ENCODE data around the gene KCTD6. TPM values are rescaled to one million over a fixed set of nuclear protein-coding genes. Genes with fewer than 3 reads are reported as not detected.
A peak's percentile ranks its signal among the peaks of the same experiment; 100 is the strongest.
"Not testable (repeated sequence)": the region's sequence is repeated elsewhere in the genome, so short reads cannot be mapped to it uniquely, and the experiment has no call there.

Gene KCTD6
- total and polyA plus RNA-seq, 8 donors, result 5.4 to 16.7 (median 11.3) TPM; not detected in 2

GRCh38 chr3:58521917-58522631, 30.2 kb downstream of the KCTD6 start:
- Histone ChIP-seq H3K27ac (no peak overlapping the region), H3K4me1 (peaks cover 0 to 10% (median 0%) of the 10 kb centered on the region in 4 donors), H3K36me3 (peaks cover under 1 to 86% (median 48%) of the 10 kb centered on the region in 4 donors), H3K9me3 (no peaks in the 10 kb centered on the region), H3K4me3 (no peak overlapping the region), H3K27me3 (no peaks in the 10 kb centered on the region)
- WGBS, 5 donors, result 40 to 69% (median 54%) methylated on average over 9 to 10 of the region's 10 CpGs
- TF ChIP-seq, protein P1, sequence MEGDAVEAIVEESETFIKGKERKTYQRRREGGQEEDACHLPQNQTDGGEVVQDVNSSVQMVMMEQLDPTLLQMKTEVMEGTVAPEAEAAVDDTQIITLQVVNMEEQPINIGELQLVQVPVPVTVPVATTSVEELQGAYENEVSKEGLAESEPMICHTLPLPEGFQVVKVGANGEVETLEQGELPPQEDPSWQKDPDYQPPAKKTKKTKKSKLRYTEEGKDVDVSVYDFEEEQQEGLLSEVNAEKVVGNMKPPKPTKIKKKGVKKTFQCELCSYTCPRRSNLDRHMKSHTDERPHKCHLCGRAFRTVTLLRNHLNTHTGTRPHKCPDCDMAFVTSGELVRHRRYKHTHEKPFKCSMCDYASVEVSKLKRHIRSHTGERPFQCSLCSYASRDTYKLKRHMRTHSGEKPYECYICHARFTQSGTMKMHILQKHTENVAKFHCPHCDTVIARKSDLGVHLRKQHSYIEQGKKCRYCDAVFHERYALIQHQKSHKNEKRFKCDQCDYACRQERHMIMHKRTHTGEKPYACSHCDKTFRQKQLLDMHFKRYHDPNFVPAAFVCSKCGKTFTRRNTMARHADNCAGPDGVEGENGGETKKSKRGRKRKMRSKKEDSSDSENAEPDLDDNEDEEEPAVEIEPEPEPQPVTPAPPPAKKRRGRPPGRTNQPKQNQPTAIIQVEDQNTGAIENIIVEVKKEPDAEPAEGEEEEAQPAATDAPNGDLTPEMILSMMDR (IDR thresholded peaks at IDR 0.05), result no peak
- TF ChIP-seq POLR2AphosphoS5 (IDR thresholded peaks at IDR 0.05) (no peak), POLR2A (IDR thresholded peaks at IDR 0.05) (no peak), EP300 (IDR thresholded peaks at IDR 0.05) (no peak)
- DNase-seq, result peak in 1 of 2 donors; percentile 38
- intact Hi-C loops (cut with DNase I; ENCODE audit: low total_unique reads), result no loop called here

DNA sequence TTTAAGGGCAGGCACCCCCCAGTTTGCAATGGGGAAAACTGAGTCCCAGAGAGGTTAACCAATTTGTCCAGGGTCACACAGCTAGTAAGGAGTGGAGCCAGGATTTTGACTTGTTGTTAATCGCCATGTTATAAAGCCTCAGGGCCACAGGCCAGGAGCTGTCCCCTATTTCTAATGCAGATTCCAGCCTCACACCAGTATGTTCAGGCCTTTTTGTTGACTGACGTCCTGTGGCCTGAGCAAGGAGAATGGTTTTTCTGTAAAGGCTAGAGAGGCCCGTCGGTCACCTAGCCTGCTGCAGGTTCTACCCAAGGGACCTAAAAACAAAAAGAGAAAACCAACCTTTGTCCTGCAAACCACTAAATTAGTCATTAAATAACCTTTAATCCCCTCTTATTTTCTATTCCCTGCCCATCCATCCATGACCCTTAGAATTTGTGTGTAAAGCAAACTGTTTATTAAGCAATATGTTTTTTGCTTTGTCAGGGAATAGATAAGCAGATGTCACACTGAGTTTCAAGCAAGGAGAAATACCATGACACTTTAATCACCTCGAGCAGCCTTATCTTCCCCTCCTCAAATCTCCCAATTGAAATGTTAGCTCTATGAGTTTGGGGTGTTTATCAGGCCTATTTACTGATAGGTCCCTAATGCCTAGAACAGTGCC, 31.0 kb downstream of the KCTD6 start:
- H3K27me3 ChIP-seq, result no peaks in the 10 kb centered on the region
- H3K4me1 ChIP-seq, result peaks cover 0 to 10% (median 0%) of the 10 kb centered on the region in 4 donors
- peaks cover 0 to 88% (median 48%) of the 10 kb centered on the region in 4 donors for H3K36me3 ChIP-seq
- H3K4me3 ChIP-seq, result no peak overlapping the region
- intact Hi-C loops (cut with DNase I; ENCODE audit: low total_unique reads), result no loop called here
- 74 to 83% (median 82%) methylated on average over 5 of the region's 5 CpGs for WGBS, 5 donors
- no peak for DNase-seq
- H3K9me3 ChIP-seq, result no peaks in the 10 kb centered on the region
- TF ChIP-seq POLR2AphosphoS5 (IDR thresholded peaks at IDR 0.05) (no peak), POLR2A (IDR thresholded peaks at IDR 0.05) (no peak), EP300 (IDR thresholded peaks at IDR 0.05) (no peak)
- TF ChIP-seq, protein P1 (IDR thresholded peaks at IDR 0.05), result no peak
- H3K27ac ChIP-seq, result no peak overlapping the region

- H3K9me3 ChIP-seq, result no peaks in the 10 kb centered on the region
- H3K27me3 ChIP-seq, result no peaks in the 10 kb centered on the region
- H3K27ac ChIP-seq, result no peak overlapping the region
- 82 to 95% (median 94%) methylated on average over 10 to 11 of the region's 11 CpGs for WGBS, 5 donors
- intact Hi-C loops (cut with DNase I; ENCODE audit: low total_unique reads), result no loop called here
- H3K36me3 ChIP-seq, result peaks cover 0 to 95% (median 47%) of the 10 kb centered on the region in 4 donors
- DNase-seq, result no peak
- H3K4me1 ChIP-seq, result peaks cover 0 to 20% (median 4%) of the 10 kb centered on the region in 4 donors
- H3K4me3 ChIP-seq, result no peak overlapping the region
- no peak for TF ChIP-seq POLR2AphosphoS5 (IDR thresholded peaks at IDR 0.05)
- no peak for TF ChIP-seq POLR2A (IDR thresholded peaks at IDR 0.05)
- TF ChIP-seq, protein P1 (IDR thresholded peaks at IDR 0.05), result no peak
- TF ChIP-seq EP300 (IDR thresholded peaks at IDR 0.05), result no peak
Observed at GRCh38 chr3:58524326-58524888, 32.5 kb downstream of the KCTD6 start.

- no peak overlapping the region for H3K27ac ChIP-seq
- H3K27me3 ChIP-seq, result no peaks in the 10 kb centered on the region
- no peak overlapping the region for H3K4me3 ChIP-seq
- peaks cover 0 to 20% (median 4%) of the 10 kb centered on the region in 4 donors for H3K4me1 ChIP-seq
- 76 to 88% (median 84%) methylated on average over 3 to 7 of the region's 7 CpGs for WGBS, 5 donors
- DNase-seq, result no peak
- intact Hi-C loops (cut with DNase I; ENCODE audit: low total_unique reads), result no loop called here
- H3K9me3 ChIP-seq, result no peaks in the 10 kb centered on the region
- TF ChIP-seq POLR2A (IDR thresholded peaks at IDR 0.05) (no peak), EP300 (IDR thresholded peaks at IDR 0.05) (no peak), POLR2AphosphoS5 (IDR thresholded peaks at IDR 0.05) (peak in 1 of 3 donors; percentile 56)
- TF ChIP-seq, protein P1 (IDR thresholded peaks at IDR 0.05), result no peak
- peaks cover 0 to 95% (median 41%) of the 10 kb centered on the region in 4 donors for H3K36me3 ChIP-seq
Observed at GRCh38 chr3:58526515-58526957, 34.6 kb downstream of the KCTD6 start.

DNA sequence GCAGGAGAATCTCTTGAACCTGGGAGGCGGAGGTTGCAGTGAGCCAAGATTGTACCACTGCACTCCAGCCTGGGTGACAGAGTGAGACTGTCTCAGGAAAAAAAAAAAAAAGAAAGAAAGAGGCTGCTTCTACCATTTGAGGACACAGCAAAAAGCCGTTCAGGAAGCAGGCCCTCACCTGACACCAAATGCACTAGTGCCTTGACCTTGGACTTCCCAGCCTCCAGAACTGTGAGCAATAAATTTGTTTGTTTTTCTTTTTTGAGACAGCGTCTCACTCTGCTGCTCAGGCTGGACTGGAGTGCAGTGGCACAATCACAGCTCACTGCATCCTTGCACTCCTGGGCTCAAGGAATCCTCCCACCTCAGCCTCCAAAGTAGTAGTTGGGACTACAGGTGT, 35.5 kb downstream of the KCTD6 start:
- Histone ChIP-seq H3K36me3 (peaks cover 0 to 92% (median 35%) of the 10 kb centered on the region in 4 donors), H3K4me1 (peaks cover 0 to 18% (median 5%) of the 10 kb centered on the region in 4 donors)
- H3K4me3 ChIP-seq; H3K27me3 ChIP-seq; DNase-seq; H3K9me3 ChIP-seq; H3K27ac ChIP-seq; intact Hi-C loops (cut with DNase I; ENCODE audit: low total_unique reads): not testable (repeated sequence)
- 82 to 97% (median 92%) methylated on average over 3 of the region's 3 CpGs for WGBS, 5 donors
